Sigmoid colon (tissue), 7 donors: Measurements from ENCODE around the gene CASP3. TPM values are rescaled to one million over a fixed set of nuclear protein-coding genes. Genes with fewer than 3 reads are reported as not detected.

Experiments used
- DNase-seq: peaks from one replicate; pipeline ENCODE4 v3.0.0-alpha.2; 2019
- H3K27ac ChIP-seq, 4 donors: fragments of 200-600 bp; sonication (generic); one replicate each; pipeline ENCODE4 v1.5.1; 2016 to 2019; ENCODE audit warnings: mild to moderate bottlenecking in 1 of 4
- H3K27me3 ChIP-seq, 3 donors: fragments of 200-600 bp; sonication (generic); one replicate each; pipeline ENCODE4 v1.5.1; 2019; ENCODE audit warnings: mild to moderate bottlenecking in 1 of 3
- H3K36me3 ChIP-seq, 4 donors: fragments of 200-600 bp; sonication (generic); one replicate each; pipeline ENCODE4 v1.5.1; 2016 to 2019
- H3K4me1 ChIP-seq, 4 donors: fragments of 200-600 bp; sonication (generic); one replicate each; pipeline ENCODE4 v1.5.1; 2017 to 2019
- H3K4me3 ChIP-seq, 4 donors: fragments of 200-600 bp; sonication (generic); one replicate each; pipeline ENCODE4 v1.5.1; 2017 to 2019; ENCODE audit warnings: mild to moderate bottlenecking in 2 of 4, moderate library complexity in 1 of 4
- H3K9me3 ChIP-seq, 4 donors: fragments of 200-600 bp in 3 of 4; sonication (generic) in 3 of 4; one replicate each; pipeline versions ENCODE4 v1.5.1 to v1.6.1; 2013 to 2019
- CTCF ChIP-seq, 4 experiments: fragments of 450-650 bp in 3 of 4; fragments of 200-600 bp in 1 of 4; IDR thresholded peaks; one replicate each; pipeline ENCODE4 v1.5.1; 2016 to 2019; ENCODE audit warnings: antibody characterized with exemption in 4 of 4, mild to moderate bottlenecking in 3 of 4, moderate library complexity in 2 of 4
- EP300 ChIP-seq, 4 donors: sonication (generic); formaldehyde crosslinking; IDR thresholded peaks; one replicate each; pipeline ENCODE4 v1.6.1; 2017; ENCODE audit warnings: antibody characterized with exemption in 4 of 4
- POLR2A ChIP-seq, 2 donors: fragments of 450-650 bp; IDR thresholded peaks; one replicate each; pipeline ENCODE4 v1.6.1; 2016; ENCODE audit warnings: antibody characterized with exemption in 2 of 2, mild to moderate bottlenecking in 2 of 2, moderate library complexity in 2 of 2
- POLR2AphosphoS5 ChIP-seq, 4 donors: sonication (generic); formaldehyde crosslinking; IDR thresholded peaks; one replicate each; pipeline ENCODE4 v1.6.1; 2017; ENCODE audit warnings: antibody characterized with exemption in 4 of 4
- WGBS, 2 donors: extraction: QIAGEN DNeasy Blood & Tissue Kit; methylation state at CpG; one replicate each; pipeline ENCODE4 v1.1.7; 2013; 5-methylcytosine and 5-hydroxymethylcytosine counted together
- intact Hi-C: fragments of 100-400 bp; cut with DNase I; formaldehyde crosslinking; loops from one replicate; pipeline ENCODE4 v1.15.1; 2023
- polyA plus RNA-seq, 3 donors: library from polyadenylated mRNA; stranded (reverse); fragments of 200-250 nt; gene quantifications; one replicate each; pipeline ENCODE4 v1.2.3, GENCODE V29; 2013
- total RNA-seq, 4 donors: library from RNA; depleted of rRNA; stranded (reverse); fragments of >200 nt; gene quantifications; one replicate each; pipeline ENCODE4 v1.1.0, GENCODE V29; 2016
- donor health status: healthy with polysubstance abuse.
- donor health status: Bipolar disorder and iron deficiency.
- donor health status: healthy.

Gene CASP3
- total and polyA plus RNA-seq, 7 donors = 9.4 to 70.1 (median 20.3) TPM

- Histone ChIP-seq H3K9me3 (no peaks in the 10 kb centered on the region), H3K4me1 (no peaks in the 10 kb centered on the region), H3K4me3 (no peak overlapping the region), H3K27me3 (no peaks in the 10 kb centered on the region), H3K36me3 (no peaks in the 10 kb centered on the region), H3K27ac (no peak overlapping the region)
- intact Hi-C loops = no loop called here
- TF ChIP-seq POLR2AphosphoS5 (IDR thresholded peaks at IDR 0.05) (no peak), EP300 (IDR thresholded peaks at IDR 0.05) (no peak), CTCF (IDR thresholded peaks at IDR 0.05) (no peak), POLR2A (IDR thresholded peaks at IDR 0.05) (no peak)
- 87 to 89% methylated on average over 3 of the region's 3 CpGs for WGBS, 2 donors
- no peak for DNase-seq
Observed at GRCh38 chr4:184587701-184588100, 61.5 kb downstream of the CASP3 start.

GRCh38 chr4:184587221-184587620 is 62.0 kb downstream of the CASP3 start:
- Histone ChIP-seq H3K9me3 (no peaks in the 10 kb centered on the region), H3K27ac (no peak overlapping the region), H3K36me3 (no peaks in the 10 kb centered on the region), H3K4me1 (no peaks in the 10 kb centered on the region), H3K27me3 (no peaks in the 10 kb centered on the region), H3K4me3 (no peak overlapping the region)
- WGBS, 2 donors = 90 to 92% methylated on average over 5 of the region's 5 CpGs
- TF ChIP-seq POLR2A (IDR thresholded peaks at IDR 0.05) (no peak), EP300 (IDR thresholded peaks at IDR 0.05) (no peak), POLR2AphosphoS5 (IDR thresholded peaks at IDR 0.05) (no peak), CTCF (IDR thresholded peaks at IDR 0.05) (no peak)
- intact Hi-C loops = no loop called here
- DNase-seq = no peak

GRCh38 chr4:184583738-184584502 is 65.3 kb downstream of the CASP3 start:
- 64 to 79% methylated on average over 9 of the region's 9 CpGs for WGBS, 2 donors
- Histone ChIP-seq H3K27ac (no peak overlapping the region), H3K9me3 (no peaks in the 10 kb centered on the region), H3K27me3 (no peaks in the 10 kb centered on the region), H3K4me3 (no peak overlapping the region), H3K36me3 (no peaks in the 10 kb centered on the region), H3K4me1 (no peaks in the 10 kb centered on the region)
- intact Hi-C loops = no loop called here
- no peak for DNase-seq
- TF ChIP-seq EP300 (IDR thresholded peaks at IDR 0.05) (no peak), POLR2A (IDR thresholded peaks at IDR 0.05) (no peak), CTCF (IDR thresholded peaks at IDR 0.05) (no peak), POLR2AphosphoS5 (IDR thresholded peaks at IDR 0.05) (no peak)

Other genes starting within 250 kb of the CASP3 start
- gene IRF2, start 174.9 kb downstream of the CASP3 start, total RNA-seq = 10 to 100 TPM; 29.3 to 39.7 (median 31.3) TPM
- gene IRF2, start 174.9 kb downstream of the CASP3 start, polyA plus RNA-seq = 10 to 100 TPM; 27.6 to 41.8 (median 35.4) TPM
- gene PRIMPOL, start 291 bp upstream of the CASP3 start, total RNA-seq = 10 to 100 TPM; 18.7 to 32.1 (median 29.9) TPM
- gene PRIMPOL, start 291 bp upstream of the CASP3 start, polyA plus RNA-seq = 10 to 100 TPM; 12.0 to 67.3 (median 30.5) TPM
- gene CENPU, start 84.6 kb upstream of the CASP3 start, total RNA-seq = 1 to 10 TPM in 2 of 4 donors, under 1 TPM in 1, not detected in 1; 0.95 to 1.4 (median 1.3) TPM
- 10 to 100 TPM in 1 of 3 donors, 1 to 10 TPM in 2; 4.2 to 14.4 (median 5.1) TPM for gene CENPU, start 84.6 kb upstream of the CASP3 start, polyA plus RNA-seq
- gene ACSL1, start 176.5 kb upstream of the CASP3 start, total RNA-seq = 100 to 1,000 TPM in 2 of 4 donors, 10 to 100 TPM in 2; 37.8 to 118 (median 72.3) TPM
- 100 to 1,000 TPM in 1 of 3 donors, 10 to 100 TPM in 2; 31.7 to 121 (median 57.1) TPM for gene ACSL1, start 176.5 kb upstream of the CASP3 start, polyA plus RNA-seq